IMR-90 (cell line): Measurements from ENCODE around the gene MEGF6. TPM values are rescaled to one million over a fixed set of nuclear protein-coding genes. Genes with fewer than 3 reads are reported as not detected.

Experiments
- ATAC-seq: fragments of 200-7000 bp; cut with Tn5 transposase; 2 replicates; pipeline ENCODE4 v1.9.1; 2020; ENCODE audit warnings: low read depth, mild to moderate bottlenecking, moderate library complexity
- BruUV-seq: library from RNA; stranded (reverse); fragments of 400-500 nt; replicated peaks from 2 replicates; lab custom pipeline; 2021; lab: Mats Ljungman, UMichigan
- CTCF ChIA-PET: fragments of 300-600 bp; formaldehyde crosslinking; extraction: SDS; loops from one replicate; lab custom pipeline; 2021; ENCODE audit warnings: antibody characterized with exemption; lab: Yijun Ruan, JAX
- POLR2A ChIA-PET: fragments of 300-600 bp; sonication (Branson Sonifier 250); formaldehyde crosslinking; loops from one replicate; lab custom pipeline; 2022; ENCODE audit warnings: antibody characterized with exemption; ENCODE audit not compliant: unreplicated experiment; lab: Charles Lee
- DNase-seq: peaks from one replicate; pipeline ENCODE4 v3.0.0; 2013
- H2AFZ ChIP-seq: replicated peaks from 2 replicates; pipeline ENCODE3; 2013; ENCODE audit warnings: low read length, mild to moderate bottlenecking; ENCODE audit not compliant: poor library complexity
- H2AK5ac ChIP-seq: 2 replicates; pipeline ENCODE4 v1.6.1; 2013; ENCODE audit warnings: low read depth, low read length, inconsistent platforms
- H2AK9ac ChIP-seq: replicated peaks from 2 replicates; pipeline ENCODE3; 2013; ENCODE audit warnings: mild to moderate bottlenecking, low read depth, low read length, moderate library complexity; ENCODE audit not compliant: poor library complexity
- H2BK120ac ChIP-seq: 2 replicates; pipeline ENCODE4 v1.6.1; 2013; ENCODE audit warnings: low read depth, low read length, inconsistent platforms
- H2BK15ac ChIP-seq: 3 replicates; pipeline ENCODE4 v1.6.1; 2013; ENCODE audit warnings: low read depth, low read length, inconsistent platforms
- H2BK20ac ChIP-seq: 2 replicates; pipeline ENCODE4 v1.6.1; 2013; ENCODE audit warnings: low read depth, mild to moderate bottlenecking, inconsistent platforms, low read length, moderate library complexity
- H2BK5ac ChIP-seq: 2 replicates; pipeline ENCODE4 v1.6.1; 2013; ENCODE audit warnings: mild to moderate bottlenecking, low read depth, low read length, inconsistent platforms; ENCODE audit not compliant: poor library complexity, severe bottlenecking
- H3K14ac ChIP-seq: replicated peaks from 2 replicates; pipeline ENCODE4 v1.6.1; 2013; ENCODE audit warnings: low read depth, low read length, inconsistent platforms
- H3K18ac ChIP-seq: 2 replicates; pipeline ENCODE4 v1.6.1; 2013; ENCODE audit warnings: low read depth, low read length, control low read depth
- H3K23ac ChIP-seq: 2 replicates; pipeline ENCODE4 v1.6.1; 2013; ENCODE audit warnings: low read depth, low read length, inconsistent platforms
- H3K27ac ChIP-seq: 2 replicates; pipeline ENCODE4 v1.5.1; 2013; ENCODE audit warnings: mild to moderate bottlenecking, control low read depth, low read length; ENCODE audit not compliant: insufficient read depth
- H3K27me3 ChIP-seq: 2 replicates; pipeline ENCODE4 v1.6.1; 2013; ENCODE audit warnings: low read length; ENCODE audit not compliant: control insufficient read depth, insufficient read depth
- H3K36me3 ChIP-seq: 2 replicates; pipeline ENCODE4 v1.6.1; 2013; ENCODE audit warnings: low read length, mixed read lengths; ENCODE audit not compliant: control insufficient read depth, insufficient read depth
- H3K4ac ChIP-seq: 2 replicates; pipeline ENCODE4 v1.6.1; 2013; ENCODE audit warnings: low read depth, low read length, inconsistent platforms
- H3K4me1 ChIP-seq: 2 replicates; pipeline ENCODE4 v1.6.1; 2013; ENCODE audit warnings: low read length, mixed read lengths; ENCODE audit not compliant: control insufficient read depth, insufficient read depth
- H3K4me2 ChIP-seq: 2 replicates; pipeline ENCODE4 v1.6.1; 2013; ENCODE audit warnings: low read depth, mild to moderate bottlenecking, control low read depth, low read length, moderate library complexity
- H3K4me3 ChIP-seq: 2 replicates; pipeline ENCODE4 v1.5.1; 2013; ENCODE audit warnings: low read depth, mild to moderate bottlenecking, control low read depth, low read length, moderate library complexity; ENCODE audit not compliant: insufficient read depth
- H3K56ac ChIP-seq: 2 replicates; pipeline ENCODE4 v1.6.1; 2013; ENCODE audit warnings: low read length, inconsistent platforms; ENCODE audit not compliant: insufficient read depth; ENCODE audit errors: extremely low read depth
- H3K79me1 ChIP-seq, 2 experiments: 2 replicates each; pipeline ENCODE4 v1.6.1; 2013; ENCODE audit warnings: low read length in 2 of 2, inconsistent platforms in 1 of 2, low read depth in 1 of 2
- H3K9ac ChIP-seq: 2 replicates; pipeline ENCODE4 v1.6.1; 2013; ENCODE audit warnings: low read depth, low read length, control low read depth
- H3K9me1 ChIP-seq: 2 replicates; pipeline ENCODE4 v1.6.1; 2013; ENCODE audit warnings: low read length, inconsistent platforms; ENCODE audit not compliant: insufficient read depth
- H3K9me3 ChIP-seq: 2 replicates; pipeline ENCODE4 v1.6.1; 2013; ENCODE audit warnings: low read length; ENCODE audit not compliant: control insufficient read depth, insufficient read depth
- H4K20me1 ChIP-seq: 2 replicates; pipeline ENCODE4 v1.6.1; 2013; ENCODE audit warnings: low read length, inconsistent platforms; ENCODE audit not compliant: insufficient read depth
- H4K5ac ChIP-seq: 2 replicates; pipeline ENCODE4 v1.6.1; 2013; ENCODE audit warnings: mild to moderate bottlenecking, low read depth, low read length, control low read depth
- H4K8ac ChIP-seq, 2 experiments: 2 replicates each; pipeline ENCODE4 v1.6.1; 2013; ENCODE audit warnings: low read depth in 2 of 2, low read length in 2 of 2, control low read depth in 1 of 2, inconsistent platforms in 1 of 2
- H4K91ac ChIP-seq: 2 replicates; pipeline ENCODE4 v1.6.1; 2013; ENCODE audit warnings: low read depth, low read length, inconsistent platforms; ENCODE audit not compliant: insufficient read depth
- BHLHE40 ChIP-seq: fragments of 150-350 bp; IDR thresholded peaks from 2 replicates; pipeline ENCODE4 v1.6.1; 2016; ENCODE audit warnings: mild to moderate bottlenecking, low read depth, low read length
- CEBPB ChIP-seq: IDR thresholded peaks from 2 replicates; pipeline ENCODE4 v1.6.1; 2012; ENCODE audit warnings: low read depth, low read length, improper control_type of control experiment
- CHD1 ChIP-seq: IDR thresholded peaks from 2 replicates; pipeline ENCODE4 v1.6.1; 2012; ENCODE audit warnings: low read depth, low read length, improper control_type of control experiment
- CTCF ChIP-seq: conservative IDR thresholded peaks from 2 replicates; pipeline ENCODE4 v1.5.1; 2012; ENCODE audit warnings: mild to moderate bottlenecking, low read depth, low read length, improper control_type of control experiment
- MAFK ChIP-seq: IDR thresholded peaks from 2 replicates; pipeline ENCODE4 v1.6.1; 2012; ENCODE audit warnings: low read depth, low read length, improper control_type of control experiment
- MAZ ChIP-seq: IDR thresholded peaks from 2 replicates; pipeline ENCODE4 v1.6.1; 2012; ENCODE audit warnings: low read depth, mild to moderate bottlenecking, low read length, improper control_type of control experiment, moderate library complexity, borderline replicate concordance
- MXI1 ChIP-seq: IDR thresholded peaks from 2 replicates; pipeline ENCODE4 v1.6.1; 2012; ENCODE audit warnings: low read depth, mild to moderate bottlenecking, low read length, moderate library complexity, borderline replicate concordance
- NFE2L2 ChIP-seq: fragments of 150-350 bp; IDR thresholded peaks from 2 replicates; pipeline ENCODE4 v1.6.1; 2016; ENCODE audit warnings: low read depth, mild to moderate bottlenecking, low read length
- RAD21 ChIP-seq: IDR thresholded peaks from 2 replicates; pipeline ENCODE4 v1.6.1; 2012; ENCODE audit warnings: low read length, improper control_type of control experiment
- RFX5 ChIP-seq: IDR thresholded peaks from 2 replicates; pipeline ENCODE4 v1.8.0; 2012; ENCODE audit warnings: low read depth, mild to moderate bottlenecking, low read length, moderate library complexity
- USF2 ChIP-seq: fragments of 150-350 bp; IDR thresholded peaks from 2 replicates; pipeline ENCODE4 v1.6.1; 2017; ENCODE audit warnings: mild to moderate bottlenecking, antibody characterized with exemption, low read length, low read depth
- WGBS, 2 experiments: methylation state at CpG; one replicate each; pipeline versions ENCODE4 v1.1.5 to v1.1.7; 2013; ENCODE audit warnings: missing lambda C conversion rate in 2 of 2; ENCODE audit not compliant: insufficient read length in 1 of 2; ENCODE audit errors: extremely low coverage in 2 of 2; 5-methylcytosine and 5-hydroxymethylcytosine counted together
- dilution Hi-C: fragments of 300-500 bp; cut with HindIII; formaldehyde crosslinking; loops from one replicate; pipeline ENCODE4 v1.14.3; 2018; ENCODE audit warnings: low sequenced_read_pairs; ENCODE audit not compliant: unreplicated experiment
- in situ Hi-C: fragments of 300-500 bp; cut with MboI; formaldehyde crosslinking; loops from 3 replicates; pipeline ENCODE4 v1.14.3; 2019; ENCODE audit warnings: low sequenced_read_pairs, inconsistent platforms, mixed read lengths
- intact Hi-C: fragments of 100-400 bp; cut with micrococcal nuclease; formaldehyde crosslinking; loops from 2 replicates; pipeline ENCODE4 v1.10.0; 2022
- polyA plus RNA-seq, 3 experiments: library from polyadenylated mRNA; depleted of rRNA; stranded (reverse); fragments of >200 nt; gene quantifications; 2 replicates each; pipeline ENCODE4 v1.2.3, GENCODE V29; 2012; ENCODE audit warnings: low replicate concordance in 1 of 3
- total RNA-seq: library from RNA; depleted of rRNA; stranded (reverse); fragments of >200 nt; gene quantifications from 2 replicates; pipeline ENCODE4 v1.2.3, GENCODE V29; 2012
- TF ChIP-seq, protein P1 (sequence below): fragments of 150-350 bp; IDR thresholded peaks from 2 replicates; pipeline ENCODE4 v1.6.1; 2016; ENCODE audit warnings: low read depth, mild to moderate bottlenecking, low read length, moderate library complexity, borderline replicate concordance

The MEGF6 gene
- total and polyA plus RNA-seq, 2 of the 4 experiments (the other 2 are of a cell fraction) = 0.72 to 4.1 TPM

GRCh38 chr1:3479511-3480368 is 131.6 kb downstream of the MEGF6 start (continued):
- no peak for TF ChIP-seq NFE2L2

- Histone ChIP-seq H3K56ac (no peak overlapping the region), H2BK20ac (no peak overlapping the region), H3K4ac (no peak overlapping the region), H3K4me1 (peaks cover 3% of the 10 kb centered on the region; the same call in 1 of the 2 replicates), H2AFZ (no peak overlapping the region), H3K18ac (no peak overlapping the region), H2AK9ac (no peak overlapping the region), H2BK120ac (no peak overlapping the region), H4K20me1 (no peaks in the 10 kb centered on the region; the same call in 1 of the 2 replicates), H3K4me2 (no peak overlapping the region), H4K8ac (no peak overlapping the region), H3K79me1 (no peaks in the 10 kb centered on the region), H3K36me3 (no peaks in the 10 kb centered on the region), H3K9me3 (no peaks in the 10 kb centered on the region), H3K9me1 (peaks cover 3% of the 10 kb centered on the region; the same call in 1 of the 2 replicates), H2BK15ac (no peak overlapping the region), H2AK5ac (no peak overlapping the region), H4K5ac (no peak overlapping the region), H4K91ac (no peak overlapping the region), H2BK5ac (no peak overlapping the region), H3K27me3 (peaks cover 2% of the 10 kb centered on the region; the same call in 1 of the 2 replicates), H3K23ac (no peak overlapping the region), H3K9ac (no peak overlapping the region), H3K14ac (no peak overlapping the region), H3K27ac (no peak overlapping the region), H3K4me3 (no peak overlapping the region)
- dilution Hi-C loops = no loop called here
- ATAC-seq = no peak
- BruUV-seq = no TSS peak
- CTCF ChIA-PET = interaction anchor here (0.7 kb wide), 1 partner anchor 25 kb away, joined by 3 read pairs; no protein-coding TSS in a partner anchor
- 69% methylated on average over 12 of the region's 24 CpGs; no CpG with 5 or more reads in 1 of the 2 experiments for WGBS, 2 experiments
- in situ Hi-C loops = no loop called here
- DNase-seq = no peak
- POLR2A ChIA-PET = no interaction called here
- intact Hi-C loops = no loop called here
- TF ChIP-seq CEBPB (no peak), MXI1 (no peak), RFX5 (no peak), MAZ (no peak), BHLHE40 (no peak), USF2 (no peak), RAD21 (no peak), CTCF (no peak), MAFK (no peak), CHD1 (no peak)
- TF ChIP-seq, protein P1, sequence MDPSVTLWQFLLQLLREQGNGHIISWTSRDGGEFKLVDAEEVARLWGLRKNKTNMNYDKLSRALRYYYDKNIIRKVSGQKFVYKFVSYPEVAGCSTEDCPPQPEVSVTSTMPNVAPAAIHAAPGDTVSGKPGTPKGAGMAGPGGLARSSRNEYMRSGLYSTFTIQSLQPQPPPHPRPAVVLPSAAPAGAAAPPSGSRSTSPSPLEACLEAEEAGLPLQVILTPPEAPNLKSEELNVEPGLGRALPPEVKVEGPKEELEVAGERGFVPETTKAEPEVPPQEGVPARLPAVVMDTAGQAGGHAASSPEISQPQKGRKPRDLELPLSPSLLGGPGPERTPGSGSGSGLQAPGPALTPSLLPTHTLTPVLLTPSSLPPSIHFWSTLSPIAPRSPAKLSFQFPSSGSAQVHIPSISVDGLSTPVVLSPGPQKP = no peak
These were observed 133.1 kb downstream of the MEGF6 start for GRCh38 chr1:3478187-3478586.
